UCSD-AML1 (cell line): Measurements from ENCODE around the gene FYB2.

Source experiments
- DNase-seq: peaks from one replicate; lab custom pipeline; 2025; ENCODE audit not compliant: unreplicated experiment; lab: John Stamatoyannopoulos, UW

FYB2 gene

GRCh38 chr1:56834137-56834900, 15.1 kb upstream of the FYB2 start:
- DNase-seq = no peak

DNA sequence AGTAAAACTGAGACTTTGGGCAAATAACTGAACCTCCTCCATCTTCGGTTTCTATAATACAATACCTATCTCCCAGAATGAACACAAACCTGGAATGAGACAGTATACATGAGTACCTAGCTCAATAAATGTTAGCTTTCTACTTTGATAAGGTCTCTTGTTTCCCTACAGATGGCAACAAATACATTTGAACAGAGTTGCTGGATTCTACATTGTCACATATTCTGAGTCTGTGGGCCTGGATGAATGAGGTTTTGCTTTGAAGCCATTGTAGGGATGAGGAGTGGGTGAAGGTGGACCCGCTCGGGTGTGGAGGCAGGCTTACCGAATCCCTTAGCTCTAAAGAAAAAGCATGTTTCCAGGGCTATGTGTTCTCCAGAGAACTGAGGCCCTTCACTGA, 13.9 kb upstream of the FYB2 start:
- no peak for DNase-seq

GRCh38 chr1:56831871-56832693, 12.9 kb upstream of the FYB2 start:
- peak; percentile 48 for DNase-seq

DNA sequence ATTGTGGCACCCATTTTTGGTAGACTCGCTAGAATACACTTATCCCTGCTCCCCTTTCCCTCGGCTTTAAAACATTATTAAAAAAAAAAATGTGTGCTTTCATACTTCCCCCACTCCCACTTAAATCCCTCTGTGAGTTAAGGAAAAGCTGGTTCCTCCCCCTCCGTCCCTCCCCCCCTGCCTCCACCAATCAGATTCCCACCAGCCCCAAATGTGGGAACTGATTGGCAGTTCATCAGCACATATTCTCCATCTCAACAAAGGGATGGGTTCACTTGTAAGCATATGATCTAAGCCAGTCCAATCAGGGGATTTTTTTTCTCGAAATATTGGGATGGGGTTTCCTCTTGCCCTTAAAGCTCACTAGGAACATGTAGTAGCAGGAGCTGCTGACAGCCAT, 10.8 kb upstream of the FYB2 start:
- DNase-seq = no peak

- no peak for DNase-seq
Measured at GRCh38 chr1:56827711-56828110, 8.5 kb upstream of the FYB2 start.

- no peak for DNase-seq
Measured at GRCh38 chr1:56825436-56825835, 6.2 kb upstream of the FYB2 start.

DNA sequence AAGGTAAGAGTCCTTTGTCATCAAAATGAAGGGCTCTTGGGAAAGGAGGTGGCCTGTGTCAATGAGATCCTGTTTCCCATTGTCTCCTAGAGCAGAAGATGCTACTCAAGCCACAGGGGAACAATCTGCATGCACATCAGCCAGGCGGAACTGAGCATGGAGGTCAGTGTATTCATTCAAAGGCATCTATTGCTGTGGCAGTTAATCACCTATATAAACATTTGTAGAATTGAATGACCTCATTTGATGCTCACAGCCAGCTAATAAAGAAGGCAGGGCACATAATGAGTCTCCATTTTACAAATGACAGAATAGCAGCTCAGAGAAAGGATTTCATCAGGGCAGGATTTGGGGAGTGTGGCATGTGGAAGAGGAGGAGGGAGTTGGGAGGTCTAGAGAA, 5.7 kb upstream of the FYB2 start:
- no peak for DNase-seq

DNA sequence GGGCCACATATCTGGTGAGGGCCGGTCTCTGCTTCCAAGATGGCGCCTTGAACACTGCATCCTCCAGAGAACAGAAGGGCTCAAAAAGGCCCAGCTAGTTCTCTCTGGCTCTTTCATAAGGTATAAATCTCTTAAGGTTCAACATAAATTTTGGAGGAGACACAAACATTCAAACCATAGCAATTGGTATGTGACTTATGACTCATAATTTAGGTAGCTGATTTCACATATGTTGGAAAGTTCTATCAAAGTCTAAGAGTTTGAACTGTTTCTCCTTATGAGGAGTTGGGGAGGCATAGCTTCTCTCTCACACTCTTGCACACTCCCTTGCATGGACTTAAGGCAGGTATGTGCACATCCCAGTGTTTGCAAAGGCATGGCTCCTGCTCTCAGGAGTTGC, 5.1 kb upstream of the FYB2 start:
- DNase-seq = no peak

- DNase-seq = no peak
Measured at GRCh38 chr1:56821462-56821797, 2.2 kb upstream of the FYB2 start.

- DNase-seq = peak; percentile 54
Measured at GRCh38 chr1:56820755-56821461, 1.7 kb upstream of the FYB2 start.

DNA sequence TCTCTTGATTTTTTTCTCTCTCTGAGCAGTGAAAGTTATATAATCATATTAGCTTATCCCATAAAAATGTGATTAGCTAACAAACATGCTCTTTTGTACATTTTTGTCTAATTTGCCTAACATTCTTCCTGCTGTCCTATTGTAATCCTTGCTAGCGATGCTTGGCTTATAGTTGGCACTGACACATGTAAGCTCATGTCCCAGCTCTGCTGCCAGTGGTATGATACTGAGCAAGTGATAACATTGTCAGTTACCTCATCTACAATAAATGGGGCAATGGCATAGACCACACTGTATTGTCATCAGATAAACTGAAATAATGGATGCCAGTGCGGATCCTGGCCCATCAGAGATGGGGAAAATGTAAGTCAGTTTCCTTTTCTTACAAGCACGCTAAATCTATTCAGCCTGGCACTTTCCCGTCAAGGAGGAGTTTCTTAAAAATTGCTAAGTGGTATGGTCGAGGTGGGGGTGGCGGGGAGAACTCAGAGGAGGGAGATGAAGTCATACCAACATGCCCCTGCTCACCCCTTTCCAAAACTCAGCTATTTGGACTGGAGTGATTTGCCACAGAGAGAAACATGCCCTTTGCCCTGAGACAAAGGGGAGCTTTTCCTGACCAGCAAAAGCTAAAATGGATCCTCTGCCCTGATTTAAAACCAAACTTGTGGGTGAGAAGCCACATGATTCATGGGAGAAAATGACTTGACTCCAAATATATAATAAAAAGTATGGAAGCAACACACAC, 1.3 kb downstream of the FYB2 start:
- DNase-seq = no peak

- DNase-seq = no peak
Measured at GRCh38 chr1:56816909-56817308, 2.3 kb downstream of the FYB2 start.

- no peak for DNase-seq
Measured at GRCh38 chr1:56816264-56816663, 2.9 kb downstream of the FYB2 start.

DNA sequence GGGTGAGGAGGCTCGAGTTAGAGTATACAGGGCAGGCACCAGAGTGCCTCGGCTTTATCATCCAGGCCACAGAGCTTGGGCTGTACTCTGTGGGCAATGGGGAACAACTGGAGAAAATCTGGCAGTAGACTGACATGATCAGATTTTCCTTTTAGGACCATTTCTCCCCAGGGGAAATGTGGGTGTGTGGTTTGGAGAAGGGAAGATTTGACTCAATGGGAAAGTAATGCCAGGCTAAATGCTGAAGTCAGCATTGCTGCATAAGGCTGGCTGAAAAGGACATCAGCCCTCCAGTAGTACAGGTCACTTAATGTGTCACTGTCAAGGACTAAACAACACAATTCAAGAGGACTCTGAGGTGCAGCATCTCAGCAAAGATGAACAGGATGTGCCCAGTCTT, 5.0 kb downstream of the FYB2 start:
- no peak for DNase-seq

DNA sequence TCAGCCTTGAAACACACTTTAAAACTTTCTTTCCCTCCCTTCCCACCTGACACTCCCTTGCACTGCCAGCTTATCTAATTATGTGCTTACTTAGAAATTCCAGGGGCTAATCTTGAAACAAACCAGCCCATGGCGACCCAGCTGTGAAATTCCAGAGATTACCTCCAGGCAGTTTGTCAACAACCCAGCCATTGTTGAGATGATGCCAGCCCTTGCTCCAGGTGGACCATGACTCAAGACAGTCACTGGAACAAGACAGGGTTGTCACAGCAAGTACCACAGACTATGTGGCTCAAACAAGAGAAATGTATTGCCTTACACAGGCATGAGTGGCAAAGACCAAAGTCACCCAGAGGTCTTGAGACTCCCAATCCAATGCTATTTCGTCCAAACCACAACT, 7.9 kb downstream of the FYB2 start:
- no peak for DNase-seq

DNA sequence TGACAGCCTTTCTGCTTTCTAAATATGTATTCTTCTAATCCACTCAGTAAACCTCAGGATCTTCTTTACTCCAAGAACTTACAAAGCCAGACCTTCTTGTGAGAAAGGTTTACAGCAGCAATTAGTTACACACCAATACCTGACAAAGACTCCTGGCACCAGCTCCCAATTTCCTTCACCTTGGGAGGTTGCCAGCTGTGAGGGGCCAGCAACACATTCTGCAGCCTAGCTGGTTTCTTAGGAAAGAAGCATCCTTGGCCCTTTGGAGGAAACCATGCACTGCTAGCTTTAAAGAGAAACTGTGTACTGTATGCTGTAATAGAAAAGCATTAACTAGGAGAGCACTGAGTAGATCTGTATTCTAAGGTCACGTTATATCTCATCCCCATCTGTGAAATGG, 10.8 kb downstream of the FYB2 start:
- no peak for DNase-seq

GRCh38 chr1:56806804-56807203, 12.4 kb downstream of the FYB2 start:
- DNase-seq = no peak

DNA sequence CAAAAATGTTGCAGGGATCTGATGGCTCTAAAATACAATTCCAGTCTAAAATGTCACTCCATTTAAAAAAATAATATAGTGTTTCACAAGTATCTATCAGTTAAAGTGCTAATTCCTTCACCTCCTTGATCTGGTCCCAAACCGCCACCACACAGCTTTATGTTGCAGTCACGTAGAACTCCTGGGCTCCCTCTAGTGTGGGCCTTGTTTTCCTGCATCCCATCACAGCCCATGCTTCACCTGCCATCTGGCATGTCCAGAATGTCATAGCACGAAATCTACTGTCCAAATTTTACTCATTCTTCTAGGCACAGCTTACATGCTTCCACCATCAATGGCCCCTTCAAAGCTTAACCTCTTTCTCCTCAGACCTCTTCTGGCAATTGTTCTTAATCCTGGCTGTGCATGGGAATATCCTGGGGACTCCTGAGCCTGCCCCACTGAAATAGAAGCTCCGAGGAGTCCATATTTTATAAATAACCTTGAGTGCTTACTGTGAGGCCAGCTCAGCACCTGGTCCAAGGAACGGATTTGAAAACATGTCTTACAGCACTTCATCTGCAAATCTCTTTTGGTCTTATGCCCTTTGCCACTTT, 15.5 kb downstream of the FYB2 start:
- no peak for DNase-seq

GRCh38 chr1:56799605-56800400, 19.4 kb downstream of the FYB2 start:
- DNase-seq = no peak

DNA sequence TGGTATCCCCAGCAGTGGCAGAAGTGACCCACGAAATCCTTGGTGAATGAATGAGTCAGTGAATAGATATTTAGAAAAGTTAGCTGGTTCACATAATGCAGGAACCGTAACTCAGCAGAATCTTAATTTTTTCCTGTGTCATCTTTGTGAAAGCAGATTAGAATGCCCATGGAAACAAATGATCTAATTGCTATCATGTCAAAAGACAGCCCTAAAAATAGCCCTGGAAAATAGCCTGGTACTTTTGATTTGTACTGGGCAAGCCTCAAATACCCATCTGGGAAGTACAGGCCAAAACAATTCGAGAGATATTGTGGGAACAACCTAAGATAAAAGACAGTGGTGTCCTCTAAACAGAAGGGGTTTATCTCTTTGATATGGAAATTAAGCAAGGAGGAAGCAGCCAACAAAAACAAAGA, 21.1 kb downstream of the FYB2 start:
- no peak for DNase-seq
